Kidney epithelial cell (primary cell): Measurements from ENCODE around the gene PGAM2. TPM values are rescaled to one million over a fixed set of nuclear protein-coding genes. Genes with fewer than 3 reads are reported as not detected.

Experiments used
- DNase-seq: peaks from one replicate; pipeline ENCODE4 v3.0.0-alpha.2; 2010; ENCODE audit warnings: low read depth
- H3K27me3 ChIP-seq: 2 replicates; pipeline ENCODE4 v1.6.0; 2011; ENCODE audit warnings: low read length; ENCODE audit not compliant: control insufficient read depth, insufficient read depth
- H3K36me3 ChIP-seq: 2 replicates; pipeline ENCODE4 v1.5.1; 2011; ENCODE audit warnings: low read length; ENCODE audit not compliant: control insufficient read depth, insufficient read depth
- H3K4me3 ChIP-seq: 2 replicates; pipeline ENCODE4 v1.5.1; 2011; ENCODE audit warnings: low read depth, mild to moderate bottlenecking, control low read depth, low read length
- CTCF ChIP-seq: IDR thresholded peaks from 2 replicates; pipeline ENCODE4 v1.5.1; 2011; ENCODE audit warnings: mild to moderate bottlenecking, moderate library complexity, low read length, control low read depth, inconsistent platforms; ENCODE audit not compliant: insufficient read depth, poor library complexity, severe bottlenecking
- total RNA-seq: library from RNA; depleted of rRNA; stranded (reverse); fragments of >200 nt; gene quantifications from 2 replicates; pipeline ENCODE4 v1.2.3, GENCODE V29; 2015

PGAM2 gene
- total RNA-seq, 1 donor from 2014 or later = not detected

DNA sequence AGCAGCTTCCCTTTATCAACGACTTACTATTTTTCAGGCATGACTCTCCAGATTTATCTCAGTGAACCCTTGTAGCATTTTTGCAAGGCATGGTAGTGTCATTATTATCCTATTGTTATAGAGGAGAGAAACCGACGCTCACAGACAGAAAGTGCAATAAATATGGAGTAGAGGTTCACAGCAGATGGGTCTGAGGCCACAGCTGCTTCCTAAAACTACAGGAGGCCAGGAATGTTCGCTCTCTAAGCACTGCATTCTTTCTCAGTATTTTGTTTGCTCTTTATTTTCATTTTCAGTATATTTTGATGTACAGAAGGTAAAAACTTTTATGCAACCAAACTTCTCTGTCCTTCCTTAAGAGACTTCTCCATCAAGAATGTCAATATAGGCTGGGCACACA is 34.3 kb upstream of the PGAM2 start:
- no peak overlapping the region for H3K4me3 ChIP-seq
- H3K27me3 ChIP-seq = no peaks in the 10 kb centered on the region
- no peak for DNase-seq
- no peaks in the 10 kb centered on the region for H3K36me3 ChIP-seq
- no peak for TF ChIP-seq CTCF

GRCh38 chr7:44098092-44099068 is 33.0 kb upstream of the PGAM2 start:
- no peak for TF ChIP-seq CTCF
- H3K36me3 ChIP-seq = no peaks in the 10 kb centered on the region
- no peaks in the 10 kb centered on the region for H3K27me3 ChIP-seq
- no peak for DNase-seq
- no peak overlapping the region for H3K4me3 ChIP-seq

- no peak overlapping the region for H3K4me3 ChIP-seq
- TF ChIP-seq CTCF = no peak
- H3K36me3 ChIP-seq = no peaks in the 10 kb centered on the region
- no peak for DNase-seq
- H3K27me3 ChIP-seq = no peaks in the 10 kb centered on the region
Measured at GRCh38 chr7:44097064-44097932, 31.9 kb upstream of the PGAM2 start.

DNA sequence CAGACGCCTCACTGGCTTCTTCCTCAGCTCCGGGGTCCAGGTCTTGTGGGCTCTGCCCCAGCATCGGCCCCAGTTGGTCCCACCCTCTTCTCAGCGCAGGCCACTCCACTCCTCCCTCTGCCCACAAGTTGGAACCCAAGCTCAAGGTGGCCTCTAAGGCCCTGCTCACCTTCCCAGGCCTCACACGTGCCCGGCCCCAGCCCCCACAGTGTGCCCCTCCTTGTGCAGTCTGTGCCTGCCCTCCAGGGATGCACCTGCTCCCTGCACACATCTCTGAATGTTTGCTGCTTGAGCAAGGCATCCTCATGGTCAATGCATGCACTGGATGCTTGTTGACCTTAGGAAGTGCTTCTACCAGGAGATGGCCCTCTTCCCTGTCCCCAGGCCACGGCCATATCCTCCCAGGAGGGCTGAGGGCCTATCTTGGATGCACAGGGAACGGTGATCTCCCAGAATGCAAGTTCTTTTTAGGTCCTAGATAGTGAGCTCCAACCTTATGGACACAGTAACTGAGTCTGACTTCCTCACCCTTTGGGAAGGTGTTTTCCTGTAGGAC is 31.0 kb upstream of the PGAM2 start:
- DNase-seq = no peak
- no peak for TF ChIP-seq CTCF
- no peaks in the 10 kb centered on the region for H3K36me3 ChIP-seq
- no peak overlapping the region for H3K4me3 ChIP-seq
- H3K27me3 ChIP-seq = no peaks in the 10 kb centered on the region

GRCh38 chr7:44095781-44096180 is 30.4 kb upstream of the PGAM2 start:
- no peaks in the 10 kb centered on the region for H3K27me3 ChIP-seq
- H3K36me3 ChIP-seq = no peaks in the 10 kb centered on the region
- no peak for TF ChIP-seq CTCF
- no peak for DNase-seq
- H3K4me3 ChIP-seq = no peak overlapping the region
